SK-N-SH treated with all-trans-retinoic acid at 6 μM for 48 hours (cell line): ENCODE results near the gene CERS5.

Experiments used
- BACH2 ChIP-seq: fragments of 250-450 bp; sonication (Bioruptor Pico); IDR thresholded peaks from 2 replicates; pipeline ENCODE4 v1.9.0; 2021; ENCODE audit warnings: mild to moderate bottlenecking, borderline replicate concordance
- CSDC2 ChIP-seq: fragments of 250-450 bp; sonication (Bioruptor Pico); IDR thresholded peaks from 2 replicates; pipeline ENCODE4 v1.5.0; 2020; ENCODE audit warnings: mild to moderate bottlenecking, moderate library complexity
- PPARA ChIP-seq: fragments of 250-450 bp; sonication (Bioruptor Pico); IDR thresholded peaks from 2 replicates; pipeline ENCODE4 v1.5.0; 2020; ENCODE audit warnings: mild to moderate bottlenecking, borderline replicate concordance
- RARB ChIP-seq: fragments of 250-450 bp; sonication (Bioruptor Pico); IDR thresholded peaks from 2 replicates; pipeline ENCODE4 v1.8.0; 2021; ENCODE audit warnings: mild to moderate bottlenecking, moderate library complexity
- TOX ChIP-seq: fragments of 250-450 bp; sonication (Bioruptor Pico); IDR thresholded peaks from 2 replicates; pipeline ENCODE4 v1.8.0; 2021; ENCODE audit warnings: mild to moderate bottlenecking, moderate library complexity, borderline replicate concordance
- ZC3H10 ChIP-seq: fragments of 250-450 bp; sonication (Bioruptor Pico); IDR thresholded peaks from 2 replicates; pipeline ENCODE4 v1.5.1; 2021; ENCODE audit warnings: mild to moderate bottlenecking, moderate library complexity
- ZNF70 ChIP-seq: fragments of 450-650 bp; formaldehyde crosslinking; IDR thresholded peaks from 2 replicates; pipeline ENCODE4 v1.5.0; 2020; ENCODE audit warnings: mild to moderate bottlenecking, moderate library complexity
- TF ChIP-seq, protein P1 (sequence below): fragments of 250-450 bp; sonication (Bioruptor Pico); IDR thresholded peaks from 2 replicates; pipeline ENCODE4 v1.5.0; 2020; ENCODE audit warnings: mild to moderate bottlenecking, moderate library complexity
- TF ChIP-seq, protein P2 (sequence below): fragments of 250-450 bp; sonication (Bioruptor Pico); IDR thresholded peaks from 2 replicates; pipeline ENCODE4 v1.5.1; 2021; ENCODE audit warnings: mild to moderate bottlenecking, moderate library complexity

DNA sequence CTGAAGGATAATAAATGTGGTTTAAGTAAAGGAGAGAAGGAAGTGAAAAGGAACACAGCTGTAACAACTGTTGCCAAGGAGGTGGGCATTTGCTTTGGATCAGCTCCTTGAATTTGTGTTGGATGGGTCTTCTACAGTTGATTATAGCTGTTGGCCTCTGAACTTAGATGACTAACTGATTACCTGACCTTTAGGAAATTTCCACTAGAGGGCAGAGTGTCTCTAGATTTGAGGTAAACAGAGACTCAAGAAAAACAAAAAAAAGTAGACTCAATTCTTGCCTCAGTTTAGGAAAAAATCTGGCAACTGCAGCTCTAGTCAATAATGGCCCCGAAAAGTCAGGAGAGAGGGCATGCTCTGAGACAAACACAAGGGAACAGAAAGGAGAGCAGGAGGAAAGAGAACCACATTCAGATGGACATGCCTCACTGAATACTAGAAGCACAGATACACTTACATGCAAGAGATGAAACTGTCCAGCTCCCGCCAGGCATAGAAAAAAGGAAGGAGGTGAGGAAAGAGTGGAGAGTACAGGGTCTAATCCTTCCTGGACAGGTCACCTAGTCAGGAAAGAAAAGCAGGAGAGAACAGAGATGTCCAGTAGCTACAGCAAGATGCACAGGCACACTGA lies 34.5 kb downstream of the CERS5 start:
- no peak for TF ChIP-seq RARB (CRISPR knock-in tag)
- TF ChIP-seq PPARA = no peak
- TF ChIP-seq BACH2 (CRISPR knock-in tag) = no peak
- TF ChIP-seq CSDC2 (CRISPR knock-in tag) = no peak
- TF ChIP-seq ZNF70 (CRISPR knock-in tag) = no peak
- TF ChIP-seq, protein P1, sequence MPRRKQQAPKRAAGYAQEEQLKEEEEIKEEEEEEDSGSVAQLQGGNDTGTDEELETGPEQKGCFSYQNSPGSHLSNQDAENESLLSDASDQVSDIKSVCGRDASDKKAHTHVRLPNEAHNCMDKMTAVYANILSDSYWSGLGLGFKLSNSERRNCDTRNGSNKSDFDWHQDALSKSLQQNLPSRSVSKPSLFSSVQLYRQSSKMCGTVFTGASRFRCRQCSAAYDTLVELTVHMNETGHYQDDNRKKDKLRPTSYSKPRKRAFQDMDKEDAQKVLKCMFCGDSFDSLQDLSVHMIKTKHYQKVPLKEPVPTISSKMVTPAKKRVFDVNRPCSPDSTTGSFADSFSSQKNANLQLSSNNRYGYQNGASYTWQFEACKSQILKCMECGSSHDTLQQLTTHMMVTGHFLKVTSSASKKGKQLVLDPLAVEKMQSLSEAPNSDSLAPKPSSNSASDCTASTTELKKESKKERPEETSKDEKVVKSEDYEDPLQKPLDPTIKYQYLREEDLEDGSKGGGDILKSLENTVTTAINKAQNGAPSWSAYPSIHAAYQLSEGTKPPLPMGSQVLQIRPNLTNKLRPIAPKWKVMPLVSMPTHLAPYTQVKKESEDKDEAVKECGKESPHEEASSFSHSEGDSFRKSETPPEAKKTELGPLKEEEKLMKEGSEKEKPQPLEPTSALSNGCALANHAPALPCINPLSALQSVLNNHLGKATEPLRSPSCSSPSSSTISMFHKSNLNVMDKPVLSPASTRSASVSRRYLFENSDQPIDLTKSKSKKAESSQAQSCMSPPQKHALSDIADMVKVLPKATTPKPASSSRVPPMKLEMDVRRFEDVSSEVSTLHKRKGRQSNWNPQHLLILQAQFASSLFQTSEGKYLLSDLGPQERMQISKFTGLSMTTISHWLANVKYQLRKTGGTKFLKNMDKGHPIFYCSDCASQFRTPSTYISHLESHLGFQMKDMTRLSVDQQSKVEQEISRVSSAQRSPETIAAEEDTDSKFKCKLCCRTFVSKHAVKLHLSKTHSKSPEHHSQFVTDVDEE (CRISPR knock-in tag) = no peak
- TF ChIP-seq TOX (CRISPR knock-in tag) = no peak
- no peak for TF ChIP-seq ZC3H10 (CRISPR knock-in tag)
- TF ChIP-seq, protein P2, sequence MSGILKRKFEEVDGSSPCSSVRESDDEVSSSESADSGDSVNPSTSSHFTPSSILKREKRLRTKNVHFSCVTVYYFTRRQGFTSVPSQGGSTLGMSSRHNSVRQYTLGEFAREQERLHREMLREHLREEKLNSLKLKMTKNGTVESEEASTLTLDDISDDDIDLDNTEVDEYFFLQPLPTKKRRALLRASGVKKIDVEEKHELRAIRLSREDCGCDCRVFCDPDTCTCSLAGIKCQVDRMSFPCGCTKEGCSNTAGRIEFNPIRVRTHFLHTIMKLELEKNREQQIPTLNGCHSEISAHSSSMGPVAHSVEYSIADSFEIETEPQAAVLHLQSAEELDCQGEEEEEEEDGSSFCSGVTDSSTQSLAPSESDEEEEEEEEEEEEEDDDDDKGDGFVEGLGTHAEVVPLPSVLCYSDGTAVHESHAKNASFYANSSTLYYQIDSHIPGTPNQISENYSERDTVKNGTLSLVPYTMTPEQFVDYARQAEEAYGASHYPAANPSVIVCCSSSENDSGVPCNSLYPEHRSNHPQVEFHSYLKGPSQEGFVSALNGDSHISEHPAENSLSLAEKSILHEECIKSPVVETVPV (CRISPR knock-in tag) = no peak
